HepG2 (cell line): ENCODE results near the gene NOL12. TPM values are rescaled to one million over a fixed set of nuclear protein-coding genes. Genes with fewer than 3 reads are reported as not detected.

Experiments used
- GPN1 ChIP-seq: sonication (generic); formaldehyde crosslinking; IDR thresholded peaks from 2 replicates; pipeline ENCODE4 v1.5.1; 2020; ENCODE audit warnings: missing genetic modification reagents, borderline replicate concordance
- NFKB2 ChIP-seq: sonication (generic); formaldehyde crosslinking; IDR thresholded peaks from 2 replicates; pipeline ENCODE4 v1.4.0; 2020; ENCODE audit warnings: missing genetic modification reagents, borderline replicate concordance
- POLR2AphosphoS2 ChIP-seq: IDR thresholded peaks from 2 replicates; pipeline ENCODE4 v1.6.1; 2011; ENCODE audit warnings: low read depth, low read length, improper control_type of control experiment
- SALL1 ChIP-seq: sonication (generic); formaldehyde crosslinking; IDR thresholded peaks from 2 replicates; pipeline ENCODE4 v1.8.0; 2022; ENCODE audit warnings: mild to moderate bottlenecking, missing genetic modification reagents
- SMARCC2 ChIP-seq: fragments of 450-650 bp; IDR thresholded peaks from 2 replicates; pipeline ENCODE4 v1.6.1; 2017; ENCODE audit warnings: antibody characterized with exemption, mild to moderate bottlenecking
- SNAPC4 ChIP-seq: sonication (generic); formaldehyde crosslinking; IDR thresholded peaks from 2 replicates; pipeline ENCODE4 v1.4.0; 2020; ENCODE audit warnings: mild to moderate bottlenecking, missing genetic modification reagents
- TFE3 ChIP-seq: IDR thresholded peaks from 2 replicates; pipeline ENCODE4 v1.6.1; 2016
- ZBTB14 ChIP-seq: sonication (generic); formaldehyde crosslinking; IDR thresholded peaks from 2 replicates; pipeline ENCODE4 v1.4.0; 2020; ENCODE audit warnings: missing genetic modification reagents
- ZMAT5 ChIP-seq: sonication (generic); formaldehyde crosslinking; IDR thresholded peaks from 2 replicates; pipeline ENCODE4 v1.5.0; 2020; ENCODE audit warnings: mild to moderate bottlenecking, low read depth, missing genetic modification reagents, borderline replicate concordance
- ZNF20 ChIP-seq: sonication (generic); formaldehyde crosslinking; IDR thresholded peaks from 2 replicates; pipeline ENCODE4 v1.4.0; 2020; ENCODE audit warnings: mild to moderate bottlenecking, moderate library complexity, missing genetic modification reagents
- ZNF589 ChIP-seq: sonication (generic); formaldehyde crosslinking; conservative IDR thresholded peaks from 2 replicates; pipeline ENCODE4 v1.8.0; 2022; ENCODE audit warnings: mild to moderate bottlenecking, moderate library complexity, missing genetic modification reagents
- ZNF615 ChIP-seq: sonication (generic); formaldehyde crosslinking; IDR thresholded peaks from 2 replicates; pipeline ENCODE4 v1.5.0; 2020; ENCODE audit warnings: mild to moderate bottlenecking, missing genetic modification reagents, borderline replicate concordance
- ZNF652 ChIP-seq: IDR thresholded peaks from 2 replicates; pipeline ENCODE4 v1.6.1; 2016; ENCODE audit warnings: low read depth, borderline replicate concordance
- polyA plus RNA-seq, 8 experiments: library from polyadenylated mRNA; depleted of rRNA in 3 of 8; stranded (reverse) in 7 of 8; unstranded in 1 of 8; fragments of >200 nt; fragmentation: Illumina TruSeq in 4 of 8; extraction: Trizol in 4 of 8; gene quantifications; 2 replicates each; pipeline versions ENCODE4 v1.2.1 to v1.2.3, GENCODE V29; 2011 to 2016; ENCODE audit warnings: low read depth in 4 of 8, missing spikeins in 1 of 8, mixed read lengths in 1 of 8; ENCODE audit not compliant: insufficient read depth in 1 of 8
- total RNA-seq, 5 experiments: library from RNA; depleted of rRNA; stranded (reverse); fragments of >200 nt; fragmentation: Illumina TruSeq; extraction: Trizol; gene quantifications; 2 replicates each; pipeline ENCODE4 v1.2.3, GENCODE V29; 2016; ENCODE audit warnings: low read depth in 1 of 5
- TF ChIP-seq, protein P1 (sequence below): sonication (generic); formaldehyde crosslinking; IDR thresholded peaks from 2 replicates; pipeline ENCODE4 v1.5.0; 2020; ENCODE audit warnings: mild to moderate bottlenecking, missing genetic modification reagents
- TF ChIP-seq, protein P2 (sequence below): IDR thresholded peaks from 2 replicates; pipeline ENCODE4 v1.6.1; 2016; ENCODE audit warnings: missing compliant biosample characterization, missing genetic modification reagents, borderline replicate concordance
- TF ChIP-seq, protein P3 (sequence below): sonication (generic); formaldehyde crosslinking; IDR thresholded peaks from 2 replicates; pipeline ENCODE4 v1.8.1; 2023; ENCODE audit warnings: mild to moderate bottlenecking, missing genetic modification reagents

NOL12 gene
- total and polyA plus RNA-seq, 2 of the 13 experiments (the other 11 are each of a cell fraction or from before 2014, with no cell fraction given), result 14.3 to 31.4 TPM

DNA sequence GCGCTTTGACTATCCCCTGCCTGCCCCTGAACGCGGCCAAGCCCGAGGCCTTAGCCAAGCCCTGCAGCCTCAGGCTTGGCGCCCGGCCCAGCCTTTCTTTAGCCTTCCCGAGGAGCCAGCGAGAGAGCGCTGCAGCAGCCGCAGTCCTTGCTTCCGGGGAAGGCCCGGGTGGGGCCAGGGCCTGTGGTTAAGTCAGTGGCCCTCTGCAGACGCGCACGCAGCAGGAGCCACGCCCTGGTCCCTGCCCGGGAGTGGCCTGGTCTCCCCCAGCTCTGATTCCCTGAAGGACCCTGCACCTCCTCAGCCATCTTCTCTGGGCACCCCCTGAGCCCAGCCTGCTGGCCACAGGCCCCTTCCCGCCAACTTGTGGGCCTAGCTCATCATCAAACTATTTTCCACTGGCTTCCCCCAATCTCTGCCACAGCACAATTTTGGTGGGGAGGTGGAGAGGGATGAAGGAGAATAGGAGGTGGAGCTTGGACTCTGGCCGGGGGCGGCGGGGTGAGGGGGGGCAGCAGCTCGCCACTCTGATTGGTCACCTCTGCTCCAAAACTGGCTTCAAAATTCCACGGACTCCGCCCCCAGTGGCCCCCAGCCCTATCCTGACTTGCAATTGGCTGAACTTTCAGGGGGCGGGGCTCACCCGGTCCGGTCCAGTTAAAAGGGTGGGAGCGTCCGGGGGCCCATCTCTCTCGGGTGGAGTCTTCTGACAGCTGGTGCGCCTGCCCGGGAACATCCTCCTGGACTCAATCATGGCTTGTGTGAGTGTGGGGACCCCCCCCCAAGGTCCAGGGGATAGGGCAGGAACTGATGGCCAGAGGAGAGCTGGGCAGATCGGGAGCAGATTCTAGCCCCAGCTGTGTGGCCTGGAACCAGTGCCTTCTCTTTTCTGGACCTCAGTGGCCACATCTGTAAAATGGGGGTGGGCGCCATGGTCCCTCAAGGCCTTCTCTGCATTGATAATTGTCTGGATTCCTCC, 10.9 kb upstream of the NOL12 start, which contains the start of gene LGALS1 (continued):
- TF ChIP-seq ZNF589 (CRISPR knock-in tag) (no peak), SMARCC2 (no peak), ZMAT5 (CRISPR knock-in tag) (no peak), POLR2AphosphoS2 (no peak), ZBTB14 (CRISPR knock-in tag) (no peak), GPN1 (CRISPR knock-in tag) (no peak), SALL1 (CRISPR knock-in tag) (peak; percentile 51; the same call in 1 of the 2 replicates), ZNF652 (CRISPR knock-in tag) (no peak), TFE3 (CRISPR knock-in tag) (peak; percentile 5; the same call in 1 of the 2 replicates), ZNF615 (CRISPR knock-in tag) (no peak), ZNF20 (no peak), SNAPC4 (CRISPR knock-in tag) (no peak), NFKB2 (peak; percentile 11; the same call in 1 of the 2 replicates)
- TF ChIP-seq, protein P1, sequence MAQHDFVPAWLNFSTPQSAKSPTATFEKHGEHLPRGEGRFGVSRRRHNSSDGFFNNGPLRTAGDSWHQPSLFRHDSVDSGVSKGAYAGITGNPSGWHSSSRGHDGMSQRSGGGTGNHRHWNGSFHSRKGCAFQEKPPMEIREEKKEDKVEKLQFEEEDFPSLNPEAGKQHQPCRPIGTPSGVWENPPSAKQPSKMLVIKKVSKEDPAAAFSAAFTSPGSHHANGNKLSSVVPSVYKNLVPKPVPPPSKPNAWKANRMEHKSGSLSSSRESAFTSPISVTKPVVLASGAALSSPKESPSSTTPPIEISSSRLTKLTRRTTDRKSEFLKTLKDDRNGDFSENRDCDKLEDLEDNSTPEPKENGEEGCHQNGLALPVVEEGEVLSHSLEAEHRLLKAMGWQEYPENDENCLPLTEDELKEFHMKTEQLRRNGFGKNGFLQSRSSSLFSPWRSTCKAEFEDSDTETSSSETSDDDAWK (CRISPR knock-in tag), result no peak
- TF ChIP-seq, protein P2, sequence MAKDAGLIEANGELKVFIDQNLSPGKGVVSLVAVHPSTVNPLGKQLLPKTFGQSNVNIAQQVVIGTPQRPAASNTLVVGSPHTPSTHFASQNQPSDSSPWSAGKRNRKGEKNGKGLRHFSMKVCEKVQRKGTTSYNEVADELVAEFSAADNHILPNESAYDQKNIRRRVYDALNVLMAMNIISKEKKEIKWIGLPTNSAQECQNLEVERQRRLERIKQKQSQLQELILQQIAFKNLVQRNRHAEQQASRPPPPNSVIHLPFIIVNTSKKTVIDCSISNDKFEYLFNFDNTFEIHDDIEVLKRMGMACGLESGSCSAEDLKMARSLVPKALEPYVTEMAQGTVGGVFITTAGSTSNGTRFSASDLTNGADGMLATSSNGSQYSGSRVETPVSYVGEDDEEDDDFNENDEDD, result peak; percentile 52; the same call in 1 of the 2 replicates
- TF ChIP-seq, protein P3, sequence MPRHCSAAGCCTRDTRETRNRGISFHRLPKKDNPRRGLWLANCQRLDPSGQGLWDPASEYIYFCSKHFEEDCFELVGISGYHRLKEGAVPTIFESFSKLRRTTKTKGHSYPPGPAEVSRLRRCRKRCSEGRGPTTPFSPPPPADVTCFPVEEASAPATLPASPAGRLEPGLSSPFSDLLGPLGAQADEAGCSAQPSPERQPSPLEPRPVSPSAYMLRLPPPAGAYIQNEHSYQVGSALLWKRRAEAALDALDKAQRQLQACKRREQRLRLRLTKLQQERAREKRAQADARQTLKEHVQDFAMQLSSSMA, result peak; percentile 83; the same call in 1 of the 2 replicates
